CD4-positive, alpha-beta T cell treated with Interleukin-4 for 1 hour (primary cell): ENCODE measurements around the gene IL16.

Experiments used
- DNase-seq, 2 donors: peaks; one replicate each; pipeline ENCODE4 v3.0.0-alpha.2; 2020 to 2022

IL16 gene

GRCh38 chr15:81277851-81278250 is 81.2 kb downstream of the IL16 start:
- no peak for DNase-seq

DNA sequence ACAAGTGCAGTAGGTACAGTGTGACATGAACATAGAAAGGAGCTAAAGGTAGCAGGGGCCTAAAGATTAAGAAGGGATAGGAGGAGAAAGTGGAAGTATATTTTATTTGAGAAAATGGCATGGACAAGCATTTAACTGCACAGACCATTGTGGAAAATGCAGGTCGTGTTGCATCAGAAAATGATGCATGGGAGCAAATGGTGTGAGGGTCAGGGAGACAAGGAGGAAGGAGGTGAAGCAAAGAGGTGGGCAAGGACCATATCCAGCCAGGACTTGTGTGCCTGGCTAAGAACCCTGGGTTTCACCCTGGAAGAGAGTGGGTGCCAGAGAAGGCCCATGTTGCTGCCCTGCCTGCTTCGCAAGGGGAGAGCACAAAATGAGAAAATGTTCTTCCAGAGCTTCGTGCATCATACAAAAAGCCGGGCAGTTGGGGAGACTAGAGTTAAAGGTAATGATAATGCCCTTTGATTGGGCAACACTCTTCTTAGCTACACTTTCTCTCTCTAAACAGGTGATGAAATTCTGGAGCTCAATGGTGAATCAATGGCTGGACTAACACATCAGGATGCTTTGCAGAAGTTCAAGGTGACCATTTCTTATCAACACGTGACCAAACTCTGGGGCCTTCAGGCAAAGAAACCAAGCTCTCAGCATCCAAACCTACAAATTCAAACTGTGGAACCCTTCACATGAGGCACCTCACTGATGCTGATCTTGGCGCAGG is 81.8 kb downstream of the IL16 start:
- no peak for DNase-seq

GRCh38 chr15:81279621-81280485 is 83.2 kb downstream of the IL16 start:
- no peak for DNase-seq

- DNase-seq, result no peak
Observed at GRCh38 chr15:81280696-81281455, 84.2 kb downstream of the IL16 start.

GRCh38 chr15:81281456-81281735 is 84.7 kb downstream of the IL16 start:
- no peak for DNase-seq

DNA sequence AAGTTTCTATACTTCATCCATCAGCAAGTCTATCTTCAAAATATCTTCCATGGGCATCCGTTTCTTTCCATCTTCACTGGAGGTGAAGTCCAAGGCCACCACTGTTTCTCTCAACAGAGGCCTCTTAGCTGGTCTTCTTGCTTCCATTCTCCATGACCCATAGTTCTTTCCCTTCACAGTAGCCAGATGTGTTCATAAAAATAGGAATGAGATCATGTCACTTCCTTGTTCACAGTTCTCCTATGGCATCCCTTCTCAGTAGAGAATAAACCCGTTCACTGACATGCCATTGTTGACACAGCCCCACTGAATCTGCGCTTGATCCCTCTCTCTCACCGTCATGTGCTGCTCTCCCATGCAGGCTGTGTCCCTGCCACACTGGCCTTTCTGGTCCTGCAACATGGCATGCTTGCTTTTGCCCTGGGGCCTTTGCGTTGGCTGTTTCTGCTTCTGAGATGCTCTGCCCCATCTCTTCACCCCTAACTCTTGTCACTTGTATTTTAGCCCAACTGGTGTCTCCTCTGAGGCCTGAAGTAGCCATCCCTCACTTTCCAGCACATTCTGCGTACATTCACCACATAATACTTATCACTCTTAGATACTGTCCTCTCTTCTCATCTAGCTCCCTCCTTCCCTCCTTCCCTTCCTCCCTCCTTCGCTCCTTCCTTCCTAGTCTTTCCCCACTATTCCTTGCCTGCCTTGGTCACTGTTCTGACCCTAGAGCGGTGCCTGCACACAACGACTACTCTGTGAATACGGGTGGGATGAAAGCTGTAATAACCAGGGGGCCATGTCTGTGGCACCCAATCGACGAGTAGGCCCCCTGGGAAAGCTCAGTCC is 85.3 kb downstream of the IL16 start:
- no peak for DNase-seq

DNA sequence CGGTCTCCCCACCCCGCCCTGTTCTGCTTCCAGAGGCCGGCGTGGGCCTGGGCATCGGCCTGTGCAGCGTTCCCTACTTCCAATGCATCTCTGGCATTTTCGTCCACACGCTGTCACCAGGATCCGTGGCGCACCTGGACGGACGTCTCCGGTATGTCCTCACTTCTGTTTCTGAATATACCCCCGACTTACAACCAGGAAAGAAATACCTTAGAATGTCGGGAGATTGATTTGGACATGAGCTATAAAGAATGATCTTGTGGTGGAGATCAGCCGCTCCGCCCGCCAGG is 85.9 kb downstream of the IL16 start:
- no peak for DNase-seq

- no peak for DNase-seq
Observed at GRCh38 chr15:81282911-81283310, 86.2 kb downstream of the IL16 start.

DNA sequence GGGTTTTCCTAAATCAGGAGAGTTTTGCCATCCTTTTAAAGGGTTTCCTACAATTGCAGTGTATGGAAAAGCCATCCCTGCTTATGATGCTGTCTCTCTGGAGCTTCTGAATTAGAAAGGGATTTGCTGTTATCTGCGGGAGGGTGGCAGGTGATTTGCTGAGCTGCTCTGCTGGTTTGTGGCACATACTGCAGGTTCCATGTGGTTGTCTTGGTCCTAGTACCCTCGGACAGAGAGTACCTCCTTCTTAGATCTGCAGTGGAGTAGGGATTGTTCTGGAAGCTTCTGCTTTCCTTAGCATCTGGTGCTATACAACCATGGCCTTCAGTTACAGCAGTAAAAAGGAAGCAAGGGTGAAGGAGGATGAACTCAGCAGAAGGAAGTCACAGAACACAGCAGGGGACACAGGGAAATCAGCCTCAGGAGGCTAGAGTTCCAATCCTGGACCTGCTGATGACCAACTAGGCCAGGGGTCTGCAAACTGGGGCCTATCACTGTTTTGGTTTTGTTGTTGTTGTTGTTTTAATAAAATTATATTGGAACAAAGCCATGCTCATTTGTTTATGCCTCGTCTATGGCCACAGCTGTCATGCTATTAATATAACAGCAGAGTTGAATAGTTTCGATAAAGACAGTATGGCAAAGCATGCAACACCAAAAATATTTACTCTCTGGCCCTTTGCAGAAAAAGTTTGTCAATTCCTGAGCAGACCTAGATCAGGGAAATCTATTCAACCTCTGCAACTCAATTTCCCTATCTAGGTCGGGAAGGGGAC is 87.8 kb downstream of the IL16 start:
- DNase-seq, result no peak

DNA sequence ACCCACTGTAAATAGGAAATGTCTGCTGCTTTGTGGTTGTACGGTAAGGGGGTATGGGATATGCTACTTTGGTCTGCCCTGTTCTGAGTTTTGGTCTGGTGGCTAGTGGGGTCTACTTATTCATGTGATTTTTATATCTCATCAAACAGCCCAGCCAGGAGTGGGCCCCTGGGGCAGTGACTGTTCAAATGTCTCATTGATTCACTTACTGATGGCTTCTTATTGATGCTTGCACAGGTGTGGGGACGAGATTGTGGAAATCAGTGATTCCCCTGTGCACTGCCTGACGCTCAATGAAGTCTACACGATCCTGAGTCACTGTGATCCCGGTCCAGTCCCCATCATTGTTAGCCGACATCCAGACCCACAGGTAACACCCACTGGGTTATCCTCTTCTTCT is 88.8 kb downstream of the IL16 start:
- no peak for DNase-seq

DNA sequence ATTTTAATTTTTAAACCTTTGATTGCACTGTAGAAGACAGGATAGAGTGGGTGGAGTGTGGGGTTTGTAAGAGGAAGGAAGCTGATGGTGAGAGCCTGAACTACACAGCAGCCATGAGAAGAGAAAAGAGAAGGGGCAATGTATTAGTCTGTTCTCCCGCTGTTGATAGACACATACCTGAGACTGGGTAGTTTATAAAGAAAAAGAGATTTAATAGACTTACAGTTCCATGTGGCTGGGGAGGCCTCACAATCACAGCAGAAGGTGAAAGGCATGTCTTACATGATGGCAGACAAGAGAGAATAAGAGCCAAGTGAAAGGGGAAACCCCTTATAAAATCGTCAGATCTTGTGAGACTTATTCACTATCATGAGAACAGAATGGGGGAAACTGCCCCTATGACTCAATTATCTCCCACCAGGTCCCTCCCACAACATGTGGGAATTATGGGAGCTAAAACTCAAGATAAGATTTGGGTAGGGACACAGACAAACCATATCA is 90.0 kb downstream of the IL16 start:
- peak; percentile 38 to 55 for DNase-seq

GRCh38 chr15:81288040-81288439 is 91.4 kb downstream of the IL16 start:
- no peak for DNase-seq

- DNase-seq, result no peak
Observed at GRCh38 chr15:81288616-81289015, 91.9 kb downstream of the IL16 start.

- DNase-seq, result no peak
Observed at GRCh38 chr15:81289910-81290309, 93.2 kb downstream of the IL16 start.

- no peak for DNase-seq
Observed at GRCh38 chr15:81291916-81292522, 95.3 kb downstream of the IL16 start.

GRCh38 chr15:81292523-81293001 is 95.9 kb downstream of the IL16 start:
- peak; percentile 63 to 87 for DNase-seq

GRCh38 chr15:81293728-81294515 is 97.2 kb downstream of the IL16 start:
- DNase-seq, result peak; percentile 84 to 87

- no peak for DNase-seq
Observed at GRCh38 chr15:81294516-81294880, 97.8 kb downstream of the IL16 start.

GRCh38 chr15:81295486-81296121 is 98.9 kb downstream of the IL16 start:
- no peak for DNase-seq

DNA sequence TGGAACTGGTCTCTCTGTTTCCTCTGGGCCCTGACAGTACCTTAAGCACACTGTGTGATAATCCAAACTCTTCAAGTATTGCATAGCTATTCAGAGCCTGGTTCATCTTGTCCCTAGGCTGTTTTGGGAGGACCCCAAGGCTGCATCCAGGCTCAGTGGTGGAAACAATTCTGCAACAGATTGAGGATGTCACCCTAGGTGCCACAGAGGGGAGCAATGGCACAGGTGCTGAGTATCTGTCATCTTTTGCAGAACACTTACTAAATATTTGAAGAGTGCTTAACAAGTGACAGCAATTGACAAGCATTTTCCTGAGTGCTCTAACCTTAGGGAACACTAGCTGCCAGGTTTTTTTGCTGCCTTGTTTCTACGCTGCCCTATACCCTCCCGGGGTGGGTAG is 99.5 kb downstream of the IL16 start:
- no peak for DNase-seq
